Stimulated activated CD4-positive, alpha-beta T cell treated with anti-CD3 and anti-CD28 coated beads, Interleukin-1b, Interleukin-23, amount 100 ng/mL, for 4 hours (primary cell): Measurements from ENCODE around the gene ABCC3.

Experiments used
- DNase-seq, 2 donors: peaks; one replicate each; pipeline ENCODE4 v3.0.0-alpha.2; 2020; ENCODE audit warnings: low read depth in 2 of 2

The ABCC3 gene

GRCh38 chr17:50604513-50604912, 30.2 kb upstream of the ABCC3 start:
- no peak for DNase-seq

- no peak for DNase-seq
Measured at GRCh38 chr17:50605429-50605828, 29.3 kb upstream of the ABCC3 start.

GRCh38 chr17:50607522-50608175, 27.0 kb upstream of the ABCC3 start:
- no peak for DNase-seq

GRCh38 chr17:50608700-50609379, 25.8 kb upstream of the ABCC3 start:
- no peak for DNase-seq

- no peak for DNase-seq
Measured at GRCh38 chr17:50609380-50610074, 25.2 kb upstream of the ABCC3 start.

GRCh38 chr17:50611634-50612033, 23.0 kb upstream of the ABCC3 start:
- no peak for DNase-seq

GRCh38 chr17:50612281-50612680, 22.4 kb upstream of the ABCC3 start:
- DNase-seq: no peak

GRCh38 chr17:50613007-50613992, 21.4 kb upstream of the ABCC3 start:
- no peak for DNase-seq

GRCh38 chr17:50614471-50615051, 20.1 kb upstream of the ABCC3 start:
- no peak for DNase-seq

- no peak for DNase-seq
Measured at GRCh38 chr17:50615828-50616227, 18.9 kb upstream of the ABCC3 start.

GRCh38 chr17:50618300-50618699, 16.4 kb upstream of the ABCC3 start:
- DNase-seq: no peak

- DNase-seq: no peak
Measured at GRCh38 chr17:50618941-50619340, 15.7 kb upstream of the ABCC3 start.

GRCh38 chr17:50619489-50619888, 15.2 kb upstream of the ABCC3 start:
- DNase-seq: no peak

- no peak for DNase-seq
Measured at GRCh38 chr17:50620237-50620636, 14.4 kb upstream of the ABCC3 start.

- no peak for DNase-seq
Measured at GRCh38 chr17:50620858-50621257, 13.8 kb upstream of the ABCC3 start.

- DNase-seq: no peak
Measured at GRCh38 chr17:50621574-50622031, 13.1 kb upstream of the ABCC3 start.

- no peak for DNase-seq
Measured at GRCh38 chr17:50624321-50624934, 10.3 kb upstream of the ABCC3 start.

GRCh38 chr17:50625032-50625871, 9.4 kb upstream of the ABCC3 start:
- no peak for DNase-seq

GRCh38 chr17:50626037-50626574, 8.6 kb upstream of the ABCC3 start:
- peak; percentile 55 to 56 for DNase-seq
